H1 (cell line): ENCODE results near the gene FAM53C. TPM values are rescaled to one million over a fixed set of nuclear protein-coding genes. Genes with fewer than 3 reads are reported as not detected.

Experiments used
- CTCF ChIA-PET: fragments of 300-600 bp; sonication (Branson Sonifier 250); formaldehyde crosslinking; loops from one replicate; lab custom pipeline; 2021; ENCODE audit not compliant: partially characterized antibody; lab: Charles Lee
- POLR2A ChIA-PET: fragments of 300-600 bp; sonication (Branson Sonifier 250); formaldehyde crosslinking; loops from one replicate; lab custom pipeline; 2021; ENCODE audit warnings: inconsistent platforms; ENCODE audit not compliant: partially characterized antibody; lab: Charles Lee
- DNase-seq, 2 experiments: peaks; one replicate each; pipeline versions ENCODE4 v3.0.0 to v3.0.0-alpha.2; 2010 to 2022; ENCODE audit warnings: low spot score in 2 of 2, low read depth in 1 of 2, mixed read lengths in 1 of 2
- FAIRE-seq: peaks from 2 replicates; lab custom pipeline; 2011; peaks lifted over from hg19 to GRCh38; lab: Jason Lieb, UNC
- H2AFZ ChIP-seq: 2 replicates; pipeline ENCODE4 v1.8.1; 2012; ENCODE audit warnings: low read length, inconsistent platforms
- H2AK5ac ChIP-seq: 2 replicates; pipeline ENCODE4 v1.6.1; 2013; ENCODE audit warnings: low read depth, low read length
- H2BK120ac ChIP-seq: replicated peaks from 2 replicates; pipeline ENCODE3; 2013; ENCODE audit warnings: low read depth, low read length, inconsistent platforms
- H2BK12ac ChIP-seq: 2 replicates; pipeline ENCODE4 v1.6.1; 2013; ENCODE audit warnings: low read depth, low read length
- H2BK15ac ChIP-seq: 2 replicates; pipeline ENCODE4 v1.6.1; 2013; ENCODE audit warnings: low read length
- H2BK20ac ChIP-seq: 2 replicates; pipeline ENCODE4 v1.6.1; 2013; ENCODE audit warnings: low read length
- H2BK5ac ChIP-seq: 2 replicates; pipeline ENCODE4 v1.6.1; 2013; ENCODE audit warnings: low read depth, low read length
- H3K14ac ChIP-seq: 2 replicates; pipeline ENCODE4 v1.6.1; 2013; ENCODE audit warnings: inconsistent platforms; ENCODE audit not compliant: insufficient read length
- H3K18ac ChIP-seq: 2 replicates; pipeline ENCODE4 v1.6.1; 2013; ENCODE audit warnings: low read length; ENCODE audit errors: extremely low read depth
- H3K23ac ChIP-seq: 2 replicates; pipeline ENCODE4 v1.6.1; 2013; ENCODE audit warnings: inconsistent platforms; ENCODE audit not compliant: insufficient read length
- H3K23me2 ChIP-seq: 2 replicates; pipeline ENCODE4 v1.6.1; 2013; ENCODE audit warnings: low read depth, low read length
- H3K27ac ChIP-seq: 2 replicates; pipeline ENCODE4 v1.6.1; 2011; ENCODE audit warnings: low read depth, low read length, inconsistent platforms
- H3K27me3 ChIP-seq, 4 experiments: replicated peaks in 1 of 4; 1 replicate in 1 of 4; 2 replicates in 3 of 4; pipeline versions ENCODE4 v1.6.1 to v1.8.1; 2011 to 2013; ENCODE audit warnings: low read length in 3 of 4, mild to moderate bottlenecking in 3 of 4, inconsistent platforms in 2 of 4, mixed read lengths in 2 of 4, moderate library complexity in 1 of 4; ENCODE audit not compliant: control insufficient read depth in 3 of 4, insufficient read depth in 3 of 4; ENCODE audit errors: extremely low read depth in 1 of 4
- H3K36me3 ChIP-seq, 4 experiments: 2 replicates each; pipeline versions ENCODE4 v1.6.1 to v1.8.1; 2011 to 2013; ENCODE audit warnings: mild to moderate bottlenecking in 4 of 4, low read length in 3 of 4, moderate library complexity in 2 of 4, control low read depth in 1 of 4, inconsistent platforms in 1 of 4; ENCODE audit not compliant: insufficient read depth in 4 of 4, control insufficient read depth in 2 of 4
- H3K4ac ChIP-seq: replicated peaks from 2 replicates; pipeline ENCODE3; 2013; ENCODE audit warnings: low read length, low read depth, mixed read lengths, inconsistent platforms; ENCODE audit not compliant: insufficient read length
- H3K4me1 ChIP-seq, 4 experiments: replicated peaks in 1 of 4; 1 replicate in 1 of 4; 2 replicates in 3 of 4; pipeline versions ENCODE4 v1.6.1 to v1.8.1; 2011 to 2013; ENCODE audit warnings: low read length in 3 of 4, inconsistent platforms in 2 of 4, mixed read lengths in 1 of 4; ENCODE audit not compliant: insufficient read depth in 4 of 4, control insufficient read depth in 3 of 4
- H3K4me2 ChIP-seq, 2 experiments: 2 replicates each; pipeline versions ENCODE4 v1.6.1 to v1.8.1; 2011 to 2013; ENCODE audit warnings: low read depth in 2 of 2, low read length in 2 of 2, control low read depth in 1 of 2, inconsistent platforms in 1 of 2, mild to moderate bottlenecking in 1 of 2; ENCODE audit not compliant: insufficient read depth in 1 of 2
- H3K4me3 ChIP-seq, 4 experiments: fragments of 200-600, 300-600 bp in 1 of 4; sonication (generic), shearing (Covaris generic), sonication (Bioruptor Twin) in 1 of 4; 2 replicates each; pipeline versions ENCODE4 v1.5.1 to v1.8.1; 2011 to 2016; ENCODE audit warnings: low read length in 4 of 4, low read depth in 3 of 4, control low read depth in 2 of 4, inconsistent platforms in 2 of 4, mild to moderate bottlenecking in 2 of 4, mixed read lengths in 1 of 4, moderate library complexity in 1 of 4; ENCODE audit not compliant: insufficient read depth in 2 of 4; ENCODE audit errors: extremely low read depth in 1 of 4
- H3K56ac ChIP-seq: replicated peaks from 2 replicates; pipeline ENCODE3; 2013; ENCODE audit warnings: low read depth, mild to moderate bottlenecking, mixed read lengths, low read length, inconsistent platforms; ENCODE audit not compliant: insufficient read length
- H3K79me1 ChIP-seq: 2 replicates; pipeline ENCODE4 v1.6.1; 2013; ENCODE audit warnings: low read depth, low read length, control low read depth
- H3K79me2 ChIP-seq, 2 experiments: 2 replicates each; pipeline versions ENCODE4 v1.6.1 to v1.8.1; 2012 to 2013; ENCODE audit warnings: low read length in 2 of 2, mild to moderate bottlenecking in 2 of 2, inconsistent platforms in 1 of 2; ENCODE audit not compliant: insufficient read depth in 2 of 2, control insufficient read depth in 1 of 2
- H3K9ac ChIP-seq, 4 experiments: replicated peaks in 1 of 4; 1 replicate in 1 of 4; 2 replicates in 3 of 4; pipeline versions ENCODE4 v1.6.1 to v1.8.1; 2011 to 2013; ENCODE audit warnings: low read depth in 3 of 4, low read length in 3 of 4, control low read depth in 2 of 4, mild to moderate bottlenecking in 2 of 4, moderate library complexity in 2 of 4, inconsistent platforms in 1 of 4; ENCODE audit errors: extremely low read depth in 1 of 4
- H3K9me3 ChIP-seq, 2 experiments: 2 replicates each; pipeline versions ENCODE4 v1.6.1 to v1.8.1; 2012 to 2013; ENCODE audit warnings: mild to moderate bottlenecking in 2 of 2, moderate library complexity in 2 of 2, control low read depth in 1 of 2, inconsistent platforms in 1 of 2, low read depth in 1 of 2, low read length in 1 of 2, mixed read lengths in 1 of 2; ENCODE audit not compliant: insufficient read depth in 2 of 2
- H4K20me1 ChIP-seq, 2 experiments: replicated peaks in 1 of 2; 2 replicates each; pipeline versions ENCODE3 to v1.8.1; 2011 to 2013; ENCODE audit warnings: inconsistent platforms in 2 of 2, low read length in 2 of 2, mild to moderate bottlenecking in 1 of 2; ENCODE audit not compliant: insufficient read depth in 2 of 2, control insufficient read depth in 1 of 2
- H4K5ac ChIP-seq: 2 replicates; pipeline ENCODE4 v1.6.1; 2013; ENCODE audit warnings: low read length, low read depth, mixed read lengths, inconsistent platforms; ENCODE audit not compliant: insufficient read length
- H4K8ac ChIP-seq: 2 replicates; pipeline ENCODE4 v1.8.0; 2013; ENCODE audit warnings: mild to moderate bottlenecking, moderate library complexity, low read length, inconsistent platforms; ENCODE audit not compliant: insufficient read depth; ENCODE audit errors: extremely low read depth
- H4K91ac ChIP-seq: replicated peaks from 2 replicates; pipeline ENCODE3; 2013; ENCODE audit warnings: low read length, mixed read lengths, inconsistent platforms; ENCODE audit not compliant: insufficient read length
- BRCA1 ChIP-seq: IDR thresholded peaks from 2 replicates; pipeline ENCODE4 v1.6.1; 2012; ENCODE audit warnings: low read depth, low read length, improper control_type of control experiment
- CHD2 ChIP-seq: IDR thresholded peaks from 2 replicates; pipeline ENCODE4 v1.6.1; 2012; ENCODE audit warnings: low read length, improper control_type of control experiment
- GTF2F1 ChIP-seq: IDR thresholded peaks from 2 replicates; pipeline ENCODE4 v1.6.1; 2012; ENCODE audit warnings: low read depth, low read length, improper control_type of control experiment, borderline replicate concordance
- KDM5A ChIP-seq: fragments of 200-600 bp; IDR thresholded peaks from 2 replicates; pipeline ENCODE4 v1.7.1; 2012; ENCODE audit warnings: mild to moderate bottlenecking, low read length, inconsistent platforms, mixed read lengths
- POU5F1 ChIP-seq: IDR thresholded peaks from 2 replicates; pipeline ENCODE4 v1.6.1; 2011; ENCODE audit warnings: low read depth, mild to moderate bottlenecking, low read length, moderate library complexity
- RAD21 ChIP-seq, 2 experiments: IDR thresholded peaks in 1 of 2; conservative IDR thresholded peaks in 1 of 2; 2 replicates each; pipeline ENCODE4 v1.6.1; 2011; ENCODE audit warnings: low read depth in 2 of 2, low read length in 2 of 2, improper control_type of control experiment in 1 of 2, inconsistent platforms in 1 of 2, mild to moderate bottlenecking in 1 of 2, moderate library complexity in 1 of 2
- RXRA ChIP-seq: IDR thresholded peaks from 2 replicates; pipeline ENCODE4 v1.6.1; 2011; ENCODE audit warnings: low read depth, mild to moderate bottlenecking, low read length, moderate library complexity; ENCODE audit not compliant: insufficient read depth
- SP1 ChIP-seq: IDR thresholded peaks from 2 replicates; pipeline ENCODE4 v1.6.1; 2011; ENCODE audit warnings: low read depth, low read length
- TAF1 ChIP-seq: IDR thresholded peaks from 2 replicates; pipeline ENCODE4 v1.6.1; 2011; ENCODE audit warnings: mild to moderate bottlenecking, low read depth, low read length
- WGBS, 2 experiments: shearing (Covaris generic) in 1 of 2; methylation state at CpG; one replicate each; pipeline versions ENCODE4 v1.1.6 to v1.1.7; 2013 to 2015; ENCODE audit warnings: low lambda C conversion rate in 2 of 2, mixed read lengths in 2 of 2, inconsistent platforms in 1 of 2, low coverage in 1 of 2, missing lambda C conversion rate in 1 of 2; ENCODE audit not compliant: insufficient replicate concordance in 2 of 2, insufficient coverage in 1 of 2, insufficient read length in 1 of 2; ENCODE audit errors: extremely low coverage in 1 of 2, missing lambda C conversion rate in 1 of 2; 5-methylcytosine and 5-hydroxymethylcytosine counted together
- polyA plus RNA-seq, 7 experiments: library from polyadenylated mRNA; depleted of rRNA in 3 of 7; stranded (reverse) in 5 of 7; unstranded in 2 of 7; fragments of >200 nt in 5 of 7; fragments of 200-250 nt in 2 of 7; gene quantifications; 1 replicate in 5 of 7; 2 replicates in 1 of 7; 4 replicates in 1 of 7; pipeline versions ENCODE4 v1.2.1 to v1.2.3, GENCODE V29; 2011 to 2013; ENCODE audit warnings: missing spikeins in 2 of 7, mixed read lengths in 2 of 7
- total RNA-seq: library from RNA; stranded (reverse); fragmentation: NEBNext Ultra II Directional; extraction: Animal tissue kit (Norgen Biotek cat#: 25700); gene quantifications from 2 replicates; pipeline ENCODE4 v1.2.1, GENCODE V29; 2021

Gene FAM53C
- total and polyA plus RNA-seq, 2 of the 8 experiments (the other 6 are each of a cell fraction or from before 2014, with no cell fraction given) = 57.6 to 75.3 TPM

DNA sequence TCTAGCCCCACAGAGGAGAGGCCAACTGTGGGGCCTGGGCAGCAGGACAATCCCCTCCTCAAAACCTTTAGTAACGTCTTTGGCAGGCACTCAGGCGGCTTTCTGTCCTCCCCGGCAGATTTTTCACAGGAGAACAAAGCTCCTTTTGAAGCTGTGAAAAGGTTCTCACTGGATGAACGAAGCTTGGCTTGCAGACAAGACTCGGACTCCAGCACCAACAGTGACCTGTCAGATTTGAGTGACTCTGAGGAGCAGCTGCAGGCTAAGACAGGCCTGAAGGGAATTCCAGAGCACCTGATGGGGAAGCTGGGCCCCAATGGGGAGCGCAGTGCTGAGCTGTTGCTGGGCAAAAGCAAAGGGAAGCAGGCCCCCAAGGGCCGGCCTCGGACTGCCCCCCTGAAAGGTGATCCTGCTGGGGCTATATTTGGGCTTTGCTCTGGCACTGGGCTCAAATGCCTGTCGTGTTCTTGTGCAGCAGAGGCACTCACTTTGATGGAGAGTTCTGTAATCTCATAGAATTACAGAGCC, 53.9 kb downstream of the FAM53C start:
- no peak overlapping the region for H4K5ac ChIP-seq
- no peaks in the 10 kb centered on the region for H3K79me2 ChIP-seq
- H3K79me1 ChIP-seq = no peaks in the 10 kb centered on the region
- H2BK15ac ChIP-seq = no peak overlapping the region
- 91% methylated on average over 9 of the region's 9 CpGs; no CpG with 5 or more reads in 1 of the 2 experiments for WGBS, 2 experiments
- H3K4me3 ChIP-seq = no peak overlapping the region
- H3K18ac ChIP-seq = no peak overlapping the region
- H2BK5ac ChIP-seq = no peak overlapping the region
- no peak overlapping the region for H2BK20ac ChIP-seq
- H3K23ac ChIP-seq = no peak overlapping the region
- H2BK120ac ChIP-seq = no peak overlapping the region
- no peak overlapping the region for H2AK5ac ChIP-seq
- POLR2A ChIA-PET = interaction anchor here (1.1 to 2.4 kb wide), 2 partner anchors 54 to 206 kb away, joined by 4 to 6 read pairs; partner anchors contain the start of gene FAM53C
- H2BK12ac ChIP-seq = no peak overlapping the region
- H3K4me2 ChIP-seq = no peak overlapping the region
- no peak overlapping the region for H3K27ac ChIP-seq
- H3K36me3 ChIP-seq = peaks cover 6 to 50% (median 35%) of the 10 kb centered on the region in 4 experiments; a peak in 7 of 8 replicates
- no peak overlapping the region for H4K8ac ChIP-seq
- DNase-seq = no peak
- no peak overlapping the region for H3K14ac ChIP-seq
- no peak overlapping the region for H3K9ac ChIP-seq
- no peak overlapping the region for H4K91ac ChIP-seq
- TF ChIP-seq TAF1 (no peak), GTF2F1 (no peak), SP1 (no peak), RXRA (no peak), POU5F1 (no peak), KDM5A (no peak), BRCA1 (no peak), RAD21 (IDR thresholded peaks at IDR 0.05 in 1 of 2, conservative IDR thresholded peaks at IDR 0.05 in 1 of 2; ENCODE audit: low read depth in 2 of 2, low read length in 2 of 2) (no peak), CHD2 (no peak)
- TF ChIP-seq, all 59 proteins: peak for 0
- no peak for FAIRE-seq
- H3K23me2 ChIP-seq = no peaks in the 10 kb centered on the region
- H3K4me1 ChIP-seq = no peaks in the 10 kb centered on the region
- H3K4ac ChIP-seq = no peak overlapping the region
- H3K27me3 ChIP-seq = no peaks in the 10 kb centered on the region
- no peaks in the 10 kb centered on the region for H4K20me1 ChIP-seq
- no peak overlapping the region for H2AFZ ChIP-seq
- CTCF ChIA-PET = interaction anchor here (0.8 to 2.3 kb wide), 5 partner anchors 19 to 179 kb away, joined by 3 to 7 read pairs (median 3); partner anchors contain the start of gene KDM3B
- no peaks in the 10 kb centered on the region for H3K9me3 ChIP-seq
- no peak overlapping the region for H3K56ac ChIP-seq
